Esophagus muscularis mucosa (tissue), 4 donors: ENCODE results near the gene BRIX1.

Experiments
- EP300 ChIP-seq: sonication (generic); formaldehyde crosslinking; IDR thresholded peaks from one replicate; pipeline ENCODE4 v1.6.1; 2017; ENCODE audit warnings: antibody characterized with exemption
- POLR2A ChIP-seq: fragments of 450-650 bp; IDR thresholded peaks from one replicate; pipeline ENCODE4 v1.6.1; 2017; ENCODE audit warnings: antibody characterized with exemption, moderate library complexity, mild to moderate bottlenecking, low read depth
- POLR2AphosphoS5 ChIP-seq, 2 donors: sonication (generic); formaldehyde crosslinking; IDR thresholded peaks; one replicate each; pipeline ENCODE4 v1.6.1; 2017; ENCODE audit warnings: antibody characterized with exemption in 2 of 2
- TF ChIP-seq, protein P1 (sequence below), 3 experiments: fragments of 200-600 bp in 2 of 3; fragments of 450-650 bp in 1 of 3; sonication (generic) in 2 of 3; IDR thresholded peaks; one replicate each; pipeline ENCODE4 v1.5.1; 2017 to 2019; ENCODE audit warnings: antibody characterized with exemption in 3 of 3, mild to moderate bottlenecking in 2 of 3, moderate library complexity in 1 of 3

DNA sequence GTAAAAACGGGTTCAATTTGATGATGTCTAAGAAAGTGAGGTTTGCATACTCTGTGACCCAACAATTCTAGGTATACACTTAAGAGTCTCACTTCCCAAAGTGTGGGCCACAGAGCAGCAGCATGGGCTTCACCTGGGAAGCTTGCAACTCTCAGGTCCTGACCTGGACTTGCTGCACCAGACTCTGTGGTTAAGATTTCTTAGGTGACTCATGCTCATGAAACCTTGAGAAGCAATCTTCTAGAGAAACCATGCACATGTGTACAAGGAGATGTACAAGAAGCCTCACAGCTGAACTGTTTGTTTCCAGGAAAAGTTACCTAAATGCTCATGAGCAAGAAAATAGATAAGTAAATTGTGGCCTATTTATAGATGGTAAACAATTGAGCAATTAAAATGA is 43.8 kb downstream of the BRIX1 start:
- TF ChIP-seq, protein P1, sequence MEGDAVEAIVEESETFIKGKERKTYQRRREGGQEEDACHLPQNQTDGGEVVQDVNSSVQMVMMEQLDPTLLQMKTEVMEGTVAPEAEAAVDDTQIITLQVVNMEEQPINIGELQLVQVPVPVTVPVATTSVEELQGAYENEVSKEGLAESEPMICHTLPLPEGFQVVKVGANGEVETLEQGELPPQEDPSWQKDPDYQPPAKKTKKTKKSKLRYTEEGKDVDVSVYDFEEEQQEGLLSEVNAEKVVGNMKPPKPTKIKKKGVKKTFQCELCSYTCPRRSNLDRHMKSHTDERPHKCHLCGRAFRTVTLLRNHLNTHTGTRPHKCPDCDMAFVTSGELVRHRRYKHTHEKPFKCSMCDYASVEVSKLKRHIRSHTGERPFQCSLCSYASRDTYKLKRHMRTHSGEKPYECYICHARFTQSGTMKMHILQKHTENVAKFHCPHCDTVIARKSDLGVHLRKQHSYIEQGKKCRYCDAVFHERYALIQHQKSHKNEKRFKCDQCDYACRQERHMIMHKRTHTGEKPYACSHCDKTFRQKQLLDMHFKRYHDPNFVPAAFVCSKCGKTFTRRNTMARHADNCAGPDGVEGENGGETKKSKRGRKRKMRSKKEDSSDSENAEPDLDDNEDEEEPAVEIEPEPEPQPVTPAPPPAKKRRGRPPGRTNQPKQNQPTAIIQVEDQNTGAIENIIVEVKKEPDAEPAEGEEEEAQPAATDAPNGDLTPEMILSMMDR (IDR thresholded peaks at IDR 0.05) = no peak
- no peak for TF ChIP-seq POLR2AphosphoS5 (IDR thresholded peaks at IDR 0.05)
- TF ChIP-seq POLR2A = no peak
- TF ChIP-seq EP300 = no peak
